Measurements from ENCODE around the gene ACSL4. TPM values are rescaled to one million over a fixed set of nuclear protein-coding genes. Genes with fewer than 3 reads are reported as not detected.

Gene ACSL4
- polyA plus RNA-seq, 1 donor from 2014 or later, result 101 TPM

GRCh38 chrX:109691752-109692151 is 41.3 kb downstream of the ACSL4 start:
- Histone ChIP-seq H4K20me1 (ENCODE audit: insufficient read depth) (no peaks in the 10 kb centered on the region), H3K79me2 (replicated peaks; ENCODE audit: insufficient read depth, low read length) (no peaks in the 10 kb centered on the region), H3K9ac (ENCODE audit: low read length) (no peak overlapping the region), H3K9me2 (ENCODE audit: insufficient read depth, low read length) (no peaks in the 10 kb centered on the region), H3K36me3 (ENCODE audit: insufficient read depth, low read length) (no peaks in the 10 kb centered on the region), H3K27me3 (ENCODE audit: insufficient read depth, low read depth, low read length) (no peaks in the 10 kb centered on the region), H3K9me3 (ENCODE audit: low read length) (no peaks in the 10 kb centered on the region), H3F3A (ENCODE audit: insufficient read depth, low read length, poor library complexity, severe bottlenecking) (no peaks in the 10 kb centered on the region), H3K4me2 (ENCODE audit: low read length) (no peak overlapping the region), H3K4me3 (ENCODE audit: low read length) (no peak overlapping the region), H3K27ac (ENCODE audit: low read length) (no peak overlapping the region), H2AFZ (ENCODE audit: low read depth, low read length) (no peak overlapping the region)
- no peak for TF ChIP-seq MXI1 (conservative IDR thresholded peaks at IDR 0.05; ENCODE audit: poor library complexity, severe bottlenecking)
- no peak for TF ChIP-seq REST (IDR thresholded peaks at IDR 0.05; ENCODE audit: borderline replicate concordance)
- no peak for TF ChIP-seq POLR2AphosphoS5 (IDR thresholded peaks at IDR 0.05)
- no peak for TF ChIP-seq RAD21 (conservative IDR thresholded peaks at IDR 0.05)
- no peak for TF ChIP-seq EZH2 (IDR thresholded peaks at IDR 0.05; ENCODE audit: borderline replicate concordance, insufficient read depth, low read length, poor library complexity, severe bottlenecking)
- TF ChIP-seq CTCF (IDR thresholded peaks at IDR 0.05; ENCODE audit: poor library complexity, severe bottlenecking), result no peak
- no peak for TF ChIP-seq SMC3 (conservative IDR thresholded peaks at IDR 0.05; ENCODE audit: poor library complexity)
- no peak for TF ChIP-seq EP300 (conservative IDR thresholded peaks at IDR 0.05; ENCODE audit: poor library complexity, severe bottlenecking)

GRCh38 chrX:109691277-109691676 is 41.8 kb downstream of the ACSL4 start:
- Histone ChIP-seq H3F3A (ENCODE audit: insufficient read depth, low read length, poor library complexity, severe bottlenecking) (no peaks in the 10 kb centered on the region), H3K27ac (ENCODE audit: low read length) (no peak overlapping the region), H3K9ac (ENCODE audit: low read length) (no peak overlapping the region), H3K4me2 (ENCODE audit: low read length) (no peak overlapping the region), H3K9me2 (ENCODE audit: insufficient read depth, low read length) (no peaks in the 10 kb centered on the region), H3K36me3 (ENCODE audit: insufficient read depth, low read length) (no peaks in the 10 kb centered on the region), H3K9me3 (ENCODE audit: low read length) (no peaks in the 10 kb centered on the region), H3K4me3 (ENCODE audit: low read length) (no peak overlapping the region), H3K27me3 (ENCODE audit: insufficient read depth, low read depth, low read length) (no peaks in the 10 kb centered on the region), H4K20me1 (ENCODE audit: insufficient read depth) (no peaks in the 10 kb centered on the region), H3K79me2 (replicated peaks; ENCODE audit: insufficient read depth, low read length) (no peaks in the 10 kb centered on the region), H2AFZ (ENCODE audit: low read depth, low read length) (no peak overlapping the region)
- TF ChIP-seq POLR2AphosphoS5 (IDR thresholded peaks at IDR 0.05) (no peak), EP300 (conservative IDR thresholded peaks at IDR 0.05; ENCODE audit: poor library complexity, severe bottlenecking) (no peak), CTCF (IDR thresholded peaks at IDR 0.05; ENCODE audit: poor library complexity, severe bottlenecking) (no peak), SMC3 (conservative IDR thresholded peaks at IDR 0.05; ENCODE audit: poor library complexity) (no peak), TAF1 (IDR thresholded peaks at IDR 0.05; ENCODE audit: low read depth) (no peak), EZH2 (IDR thresholded peaks at IDR 0.05; ENCODE audit: borderline replicate concordance, insufficient read depth, low read length, poor library complexity, severe bottlenecking) (no peak)
